ENCODE measurements around the gene INKA1. TPM values are rescaled to one million over a fixed set of nuclear protein-coding genes. Genes with fewer than 3 reads are reported as not detected.

The INKA1 gene
- polyA plus RNA-seq, 1 donor (not counting 4 experiments of a cell fraction or from before 2014, with no cell fraction given) = 10.1 TPM

GRCh38 chr3:49788056-49788455 lies 15.0 kb upstream of the INKA1 start:
- no peaks in the 10 kb centered on the region for H4K20me1 ChIP-seq (ENCODE audit: control insufficient read depth, extremely low read depth, insufficient read depth, low read length)
- no peak for FAIRE-seq
- no peak overlapping the region for H3K27ac ChIP-seq (ENCODE audit: control insufficient read depth, insufficient read depth, low read length)
- H3K36me3 ChIP-seq (ENCODE audit: control insufficient read depth in 2 of 2, extremely low read depth in 1 of 2, insufficient read depth in 2 of 2, low read length in 2 of 2) = peaks cover 0 to 3% of the 10 kb centered on the region in 2 experiments
- H3K27me3 ChIP-seq (ENCODE audit: control insufficient read depth, extremely low read depth, insufficient read depth, low read length) = no peaks in the 10 kb centered on the region
- peaks cover 12% of the 10 kb centered on the region for H3K4me1 ChIP-seq (ENCODE audit: control insufficient read depth, extremely low read depth, insufficient read depth, low read length)
- H3K9ac ChIP-seq (ENCODE audit: control insufficient read depth, extremely low read depth, insufficient read depth, low read length) = no peak overlapping the region
- H3K79me2 ChIP-seq (ENCODE audit: control insufficient read depth, insufficient read depth, low read length) = peaks cover 26% of the 10 kb centered on the region
- H3K9me3 ChIP-seq (ENCODE audit: control insufficient read depth, low read depth, low read length) = no peaks in the 10 kb centered on the region
- dilution Hi-C loops (cut with MboI; ENCODE audit: extremely low pct_ligation_motif_present, low sequenced_read_pairs) = no loop called here
- no peak overlapping the region for H3K4me2 ChIP-seq (ENCODE audit: control insufficient read depth, extremely low read depth, insufficient read depth, low read depth, low read length)
- H3K9me1 ChIP-seq (ENCODE audit: control insufficient read depth, extremely low read depth, insufficient read depth, low read length) = no peaks in the 10 kb centered on the region
- no peak for TF ChIP-seq EZH2 (IDR thresholded peaks at IDR 0.05; ENCODE audit: low read length)
- no peak for TF ChIP-seq CTCF (optimal IDR thresholded peaks at IDR 0.05 in 1 of 3, IDR thresholded peaks at IDR 0.05 in 1 of 3, conservative IDR thresholded peaks at IDR 0.05 in 1 of 3; ENCODE audit: extremely low read depth in 1 of 3, insufficient read depth in 2 of 3, low read length in 3 of 3)
- no peak for DNase-seq (ENCODE audit: low read depth, low spot score)
- H2AFZ ChIP-seq (ENCODE audit: control insufficient read depth, low read length) = no peak overlapping the region
- no peak overlapping the region for H3K4me3 ChIP-seq (ENCODE audit: control insufficient read depth in 2 of 3, extremely low read depth in 1 of 3, insufficient read depth in 2 of 3, low read depth in 1 of 3, low read length in 3 of 3)

GRCh38 chr3:49790626-49791411 lies 12.2 kb upstream of the INKA1 start:
- H4K20me1 ChIP-seq (ENCODE audit: control insufficient read depth, extremely low read depth, insufficient read depth, low read length) = no peaks in the 10 kb centered on the region
- H3K4me2 ChIP-seq (ENCODE audit: control insufficient read depth, extremely low read depth, insufficient read depth, low read depth, low read length) = no peak overlapping the region
- TF ChIP-seq EZH2 (IDR thresholded peaks at IDR 0.05; ENCODE audit: low read length) (no peak), CTCF (optimal IDR thresholded peaks at IDR 0.05 in 1 of 3, IDR thresholded peaks at IDR 0.05 in 1 of 3, conservative IDR thresholded peaks at IDR 0.05 in 1 of 3; ENCODE audit: extremely low read depth in 1 of 3, insufficient read depth in 2 of 3, low read length in 3 of 3) (no peak)
- dilution Hi-C loops (cut with MboI; ENCODE audit: extremely low pct_ligation_motif_present, low sequenced_read_pairs) = no loop called here
- no peak overlapping the region for H2AFZ ChIP-seq (ENCODE audit: control insufficient read depth, low read length)
- peaks cover 5% of the 10 kb centered on the region for H3K79me2 ChIP-seq (ENCODE audit: control insufficient read depth, insufficient read depth, low read length)
- no peaks in the 10 kb centered on the region for H3K36me3 ChIP-seq (ENCODE audit: control insufficient read depth in 2 of 2, extremely low read depth in 1 of 2, insufficient read depth in 2 of 2, low read length in 2 of 2)
- H3K27me3 ChIP-seq (ENCODE audit: control insufficient read depth, extremely low read depth, insufficient read depth, low read length) = peaks cover 5% of the 10 kb centered on the region
- H3K9ac ChIP-seq (ENCODE audit: control insufficient read depth, extremely low read depth, insufficient read depth, low read length) = no peak overlapping the region
- no peaks in the 10 kb centered on the region for H3K9me1 ChIP-seq (ENCODE audit: control insufficient read depth, extremely low read depth, insufficient read depth, low read length)
- no peaks in the 10 kb centered on the region for H3K9me3 ChIP-seq (ENCODE audit: control insufficient read depth, low read depth, low read length)
- no peak overlapping the region for H3K4me3 ChIP-seq (ENCODE audit: control insufficient read depth in 2 of 3, extremely low read depth in 1 of 3, insufficient read depth in 2 of 3, low read depth in 1 of 3, low read length in 3 of 3)
- H3K4me1 ChIP-seq (ENCODE audit: control insufficient read depth, extremely low read depth, insufficient read depth, low read length) = peaks cover 9% of the 10 kb centered on the region
- H3K27ac ChIP-seq (ENCODE audit: control insufficient read depth, insufficient read depth, low read length) = no peak overlapping the region
- FAIRE-seq (no peak), DNase-seq (ENCODE audit: low read depth, low spot score) (no peak)
